Neural crest cell (in vitro differentiated cells): ENCODE measurements around the gene C5AR1. TPM values are rescaled to one million over a fixed set of nuclear protein-coding genes. Genes with fewer than 3 reads are reported as not detected.
"Not testable (repeated sequence)": the region's sequence is repeated elsewhere in the genome, so short reads cannot be mapped to it uniquely, and the experiment has no call there.

Source experiments
- DNase-seq: peaks from one replicate; pipeline ENCODE4 v3.0.0; 2021; ENCODE audit warnings: low read depth, mixed read lengths, low spot score
- H3K27ac Mint-ChIP-seq: one replicate; pipeline ENCODE4 v1.8.0; 2021; ENCODE audit warnings: mild to moderate bottlenecking, mixed read lengths; ENCODE audit not compliant: unreplicated experiment
- H3K27me3 Mint-ChIP-seq: 2 replicates; pipeline ENCODE4 v1.8.0; 2021; ENCODE audit warnings: low read depth, mild to moderate bottlenecking, mixed read lengths
- H3K36me3 Mint-ChIP-seq: 2 replicates; pipeline ENCODE4 v1.8.0; 2021; ENCODE audit warnings: low read depth, mild to moderate bottlenecking, mixed read lengths
- H3K4me1 Mint-ChIP-seq: 2 replicates; pipeline ENCODE4 v1.8.0; 2021; ENCODE audit warnings: mixed read lengths
- H3K4me3 Mint-ChIP-seq: one replicate; pipeline ENCODE4 v1.8.0; 2021; ENCODE audit warnings: mild to moderate bottlenecking, mixed read lengths
- H3K9me3 Mint-ChIP-seq: 2 replicates; pipeline ENCODE4 v1.8.0; 2021; ENCODE audit warnings: mixed read lengths
- CTCF ChIP-seq: fragments of 200-600 bp; sonication (generic); conservative IDR thresholded peaks from 2 replicates; pipeline ENCODE4 v1.5.0; 2021; ENCODE audit warnings: antibody characterized with exemption, mild to moderate bottlenecking
- long read RNA-seq: library from polyadenylated mRNA; unstranded; transcript quantifications from one replicate; pipeline ENCODE4 v2.0.0, GENCODE V29; 2020
- total RNA-seq: library from RNA; stranded (reverse); gene quantifications from 2 replicates; pipeline ENCODE4 v1.2.1, GENCODE V29; 2021

The C5AR1 gene
- 0.44 TPM in 1 of 2 replicates, not detected in the other for total RNA-seq
- long read RNA-seq: 0 reads

DNA sequence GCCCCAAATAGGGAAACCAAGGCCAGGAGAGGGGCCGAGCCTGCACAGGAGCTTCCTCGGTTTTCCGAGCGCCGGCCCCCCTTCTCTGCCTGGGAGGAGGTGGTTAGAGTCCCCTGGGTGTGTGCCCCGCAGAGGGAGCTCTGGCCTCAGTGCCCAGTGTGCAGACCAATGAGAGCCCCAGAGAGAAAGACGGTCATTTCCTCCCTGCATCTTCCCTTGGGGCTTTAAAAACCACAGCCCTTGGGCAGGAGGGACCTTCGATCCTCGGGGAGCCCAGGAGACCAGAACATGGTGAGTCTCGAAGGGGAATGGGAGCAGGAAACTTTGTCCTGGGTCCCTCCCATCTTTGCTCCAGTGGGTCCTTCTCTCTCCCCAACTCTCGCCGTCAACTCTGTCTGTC is at the start of gene C5AR1:
Gene C5AR1 (plus strand): TSS at position 254 of the 400 bp plus-strand sequence. CDS start 35 bp downstream, at position 289.
- no peak within 1 kb of the TSS for H3K27ac Mint-ChIP-seq
- H3K27me3 Mint-ChIP-seq: peaks cover 26% of the 10 kb centered on the region
- peaks cover 5% of the 10 kb centered on the region for H3K4me1 Mint-ChIP-seq
- TF ChIP-seq CTCF: no peak
- no peaks in the 10 kb centered on the region for H3K9me3 Mint-ChIP-seq
- H3K4me3 Mint-ChIP-seq: no peak within 1 kb of the TSS
- H3K36me3 Mint-ChIP-seq: no peaks in the 10 kb centered on the region
- no peak for DNase-seq

DNA sequence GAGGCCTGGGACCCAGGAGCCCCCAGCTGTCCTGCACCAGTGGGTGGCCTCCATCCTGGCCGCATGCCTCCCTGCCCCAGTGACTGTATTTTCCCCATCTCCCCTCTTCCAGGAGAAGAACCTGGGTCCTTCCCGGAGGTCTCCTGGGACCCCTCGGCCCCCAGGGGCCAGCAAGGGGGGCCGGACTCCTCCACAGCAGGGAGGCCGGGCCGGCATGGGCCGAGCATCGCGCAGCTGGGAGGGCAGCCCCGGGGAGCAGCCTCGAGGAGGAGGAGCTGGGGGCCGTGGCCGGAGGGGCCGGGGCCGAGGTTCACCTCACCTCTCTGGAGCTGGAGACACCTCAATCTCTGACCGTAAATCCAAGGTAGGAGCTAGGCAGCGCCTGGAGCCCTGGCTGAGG is 49.2 kb upstream of the C5AR1 start:
- Mint-ChIP-seq H3K27me3 (no peaks in the 10 kb centered on the region), H3K9me3 (no peaks in the 10 kb centered on the region), H3K27ac (no peak overlapping the region), H3K4me3 (peak overlapping the region; percentile 31), H3K36me3 (peaks cover 18% of the 10 kb centered on the region), H3K4me1 (peaks cover 31% of the 10 kb centered on the region)
- TF ChIP-seq CTCF: no peak
- no peak for DNase-seq

DNA sequence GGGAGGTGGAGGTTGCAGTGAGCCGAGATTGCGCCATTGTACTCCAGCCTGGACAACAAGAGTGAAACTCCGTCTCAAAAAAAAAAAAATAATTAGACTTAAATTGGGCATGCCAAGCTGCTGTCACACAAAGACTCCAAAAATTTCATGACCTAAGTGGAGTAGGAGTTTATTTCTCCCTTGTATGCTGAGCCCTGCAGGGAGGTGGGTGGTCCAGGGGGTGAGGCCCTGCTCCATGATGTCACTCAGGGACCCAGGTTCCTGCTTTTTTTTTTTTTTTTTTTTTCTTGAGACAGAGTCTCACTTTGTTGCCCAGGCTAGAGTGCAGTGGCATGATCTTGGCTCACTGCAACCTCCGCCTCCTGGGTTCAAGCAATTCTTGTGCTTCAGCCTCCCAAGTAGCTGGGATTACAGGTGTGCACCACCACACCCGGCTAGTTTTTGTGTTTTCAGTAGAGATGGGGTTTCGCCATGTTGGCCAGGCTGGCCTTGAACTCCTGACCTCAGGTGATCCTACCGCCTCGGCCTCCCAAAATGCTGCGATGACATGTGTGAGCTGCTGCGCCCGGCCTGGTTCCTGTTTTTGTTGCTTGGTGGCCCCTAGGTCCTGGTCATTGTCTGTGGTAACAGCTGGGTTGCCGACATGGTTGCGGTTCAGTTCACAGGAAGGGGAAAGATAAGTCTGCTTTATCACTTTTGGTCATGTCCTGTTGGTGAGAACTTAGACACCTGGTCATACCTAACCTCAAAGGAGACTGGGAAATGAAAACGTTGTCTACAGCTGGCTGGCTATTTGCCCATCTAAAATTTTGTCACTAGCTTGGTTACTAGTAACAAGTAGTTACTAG is 47.5 kb upstream of the C5AR1 start:
- not testable (repeated sequence) for DNase-seq, H3K27me3 Mint-ChIP-seq, H3K4me3 Mint-ChIP-seq, H3K27ac Mint-ChIP-seq, H3K9me3 Mint-ChIP-seq
- Mint-ChIP-seq H3K4me1 (peaks cover 20% of the 10 kb centered on the region), H3K36me3 (peaks cover 25% of the 10 kb centered on the region)

GRCh38 chr19:47264629-47265028 is 45.0 kb upstream of the C5AR1 start:
- Mint-ChIP-seq H3K9me3 (no peaks in the 10 kb centered on the region), H3K27ac (no peak overlapping the region), H3K36me3 (peaks cover 24% of the 10 kb centered on the region), H3K4me1 (peaks cover 1% of the 10 kb centered on the region), H3K27me3 (no peaks in the 10 kb centered on the region), H3K4me3 (no peak overlapping the region)
- no peak for DNase-seq
- no peak for TF ChIP-seq CTCF

- Mint-ChIP-seq H3K27me3 (no peaks in the 10 kb centered on the region), H3K4me1 (no peaks in the 10 kb centered on the region), H3K4me3 (no peak overlapping the region), H3K27ac (no peak overlapping the region), H3K36me3 (peaks cover 22% of the 10 kb centered on the region), H3K9me3 (no peaks in the 10 kb centered on the region)
- DNase-seq: no peak
- TF ChIP-seq CTCF: no peak
Measured at GRCh38 chr19:47266401-47266941, 43.2 kb upstream of the C5AR1 start.

DNA sequence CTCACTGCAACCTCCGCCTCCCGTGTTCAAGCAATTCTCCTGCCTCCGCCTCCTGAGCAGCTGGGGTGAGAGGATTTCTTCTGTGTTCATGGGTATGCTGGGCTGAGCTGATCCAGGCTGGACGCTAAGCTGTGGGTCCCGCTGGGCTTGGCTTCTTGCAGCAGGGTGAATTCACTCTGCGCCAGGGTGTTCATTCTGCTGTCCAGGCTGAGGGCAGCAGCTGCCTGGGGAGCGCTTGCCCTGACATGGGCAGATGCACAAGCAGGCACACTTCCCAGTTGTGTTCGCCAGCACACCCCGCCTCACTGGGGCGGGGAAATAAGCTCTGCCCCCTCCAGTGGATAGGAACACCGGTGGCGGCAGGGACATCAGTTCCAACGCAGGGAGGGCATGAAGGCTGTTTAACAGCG is 42.3 kb upstream of the C5AR1 start:
- Mint-ChIP-seq H3K4me3 (no peak overlapping the region), H3K36me3 (peaks cover 21% of the 10 kb centered on the region), H3K27me3 (no peaks in the 10 kb centered on the region), H3K4me1 (peaks cover 3% of the 10 kb centered on the region), H3K27ac (no peak overlapping the region), H3K9me3 (no peaks in the 10 kb centered on the region)
- DNase-seq: no peak
- TF ChIP-seq CTCF: no peak
